Mesenchymal stem cell (in vitro differentiated cells and primary cell): ENCODE measurements around the gene ZNF480. TPM values are rescaled to one million over a fixed set of nuclear protein-coding genes. Genes with fewer than 3 reads are reported as not detected.
A peak's percentile ranks its signal among the peaks of the same experiment; 100 is the strongest.
"Not testable (repeated sequence)": the region's sequence is repeated elsewhere in the genome, so short reads cannot be mapped to it uniquely, and the experiment has no call there.

Source experiments
- DNase-seq: peaks from one replicate; pipeline ENCODE4 v3.0.0-alpha.2; 2013
- H2AFZ ChIP-seq: one replicate; pipeline ENCODE4 v1.6.1; 2013; ENCODE audit warnings: low read depth, mild to moderate bottlenecking, control low read depth, inconsistent platforms, low read length, moderate library complexity
- H2AK5ac ChIP-seq: 2 replicates; pipeline ENCODE4 v1.6.1; 2013; ENCODE audit warnings: low read length, moderate library complexity, mild to moderate bottlenecking, inconsistent platforms; ENCODE audit not compliant: severe bottlenecking
- H2BK120ac ChIP-seq: one replicate; pipeline ENCODE4 v1.6.1; 2013; ENCODE audit warnings: low read depth, mild to moderate bottlenecking, inconsistent platforms, low read length, moderate library complexity
- H2BK12ac ChIP-seq, 2 experiments: one replicate each; pipeline ENCODE4 v1.6.1; 2013; ENCODE audit warnings: inconsistent platforms in 2 of 2, low read length in 2 of 2, mild to moderate bottlenecking in 2 of 2, moderate library complexity in 2 of 2, control low read depth in 1 of 2
- H2BK15ac ChIP-seq: one replicate; pipeline ENCODE4 v1.6.1; 2013; ENCODE audit warnings: mild to moderate bottlenecking, low read depth, inconsistent platforms; ENCODE audit not compliant: poor library complexity, severe bottlenecking
- H2BK5ac ChIP-seq: 2 replicates; pipeline ENCODE4 v1.6.1; 2013; ENCODE audit warnings: low read depth, mild to moderate bottlenecking, low read length, control low read depth, inconsistent platforms; ENCODE audit not compliant: poor library complexity, severe bottlenecking
- H3K14ac ChIP-seq, 2 experiments: one replicate each; pipeline ENCODE4 v1.6.1; 2013; ENCODE audit warnings: inconsistent platforms in 2 of 2, low read length in 2 of 2, control low read depth in 1 of 2, mild to moderate bottlenecking in 1 of 2, moderate library complexity in 1 of 2
- H3K18ac ChIP-seq, 2 experiments: one replicate each; pipeline ENCODE4 v1.6.1; 2013; ENCODE audit warnings: inconsistent platforms in 2 of 2, low read length in 2 of 2, control low read depth in 1 of 2, low read depth in 1 of 2, mild to moderate bottlenecking in 1 of 2
- H3K23ac ChIP-seq, 2 experiments: one replicate each; pipeline ENCODE4 v1.6.1; 2013; ENCODE audit warnings: inconsistent platforms in 2 of 2, low read length in 2 of 2, mild to moderate bottlenecking in 2 of 2, moderate library complexity in 2 of 2, control low read depth in 1 of 2
- H3K27ac ChIP-seq: 2 replicates; pipeline ENCODE4 v1.5.1; 2013; ENCODE audit warnings: mild to moderate bottlenecking, moderate library complexity, low read length, control low read depth, inconsistent platforms; ENCODE audit not compliant: poor library complexity, severe bottlenecking
- H3K27me3 ChIP-seq, 2 experiments: 2 replicates each; pipeline versions ENCODE4 v1.6.1 to v1.7.0; 2013; ENCODE audit warnings: low read length in 2 of 2, mild to moderate bottlenecking in 2 of 2, moderate library complexity in 2 of 2, control low read depth in 1 of 2, inconsistent platforms in 1 of 2; ENCODE audit not compliant: control insufficient read depth in 1 of 2, insufficient read depth in 1 of 2
- H3K36me3 ChIP-seq, 2 experiments: 2 replicates each; pipeline versions ENCODE4 v1.6.1 to v1.7.0; 2013; ENCODE audit warnings: low read length in 2 of 2, control low read depth in 1 of 2, inconsistent platforms in 1 of 2, low read depth in 1 of 2, mild to moderate bottlenecking in 1 of 2; ENCODE audit not compliant: insufficient read depth in 2 of 2, control insufficient read depth in 1 of 2
- H3K4ac ChIP-seq, 2 experiments: one replicate each; pipeline ENCODE4 v1.6.1; 2013; ENCODE audit warnings: inconsistent platforms in 2 of 2, low read length in 2 of 2, mild to moderate bottlenecking in 2 of 2, moderate library complexity in 2 of 2, control low read depth in 1 of 2, low read depth in 1 of 2
- H3K4me1 ChIP-seq: 2 replicates; pipeline ENCODE4 v1.6.1; 2013; ENCODE audit warnings: low read depth, low read length, control low read depth; ENCODE audit not compliant: control insufficient read depth, insufficient read depth
- H3K4me2 ChIP-seq: 2 replicates; pipeline ENCODE4 v1.6.1; 2013; ENCODE audit warnings: low read length, mild to moderate bottlenecking, inconsistent platforms; ENCODE audit not compliant: poor library complexity, severe bottlenecking
- H3K4me3 ChIP-seq, 2 experiments: 2 replicates each; pipeline versions ENCODE4 v1.5.1 to v1.7.0; 2013; ENCODE audit warnings: low read length in 2 of 2, mild to moderate bottlenecking in 2 of 2, control low read depth in 1 of 2, low read depth in 1 of 2; ENCODE audit not compliant: insufficient read depth in 1 of 2
- H3K79me1 ChIP-seq: replicated peaks from 2 replicates; pipeline ENCODE4 v1.6.1; 2013; ENCODE audit warnings: mild to moderate bottlenecking, control low read depth, low read length, inconsistent platforms; ENCODE audit not compliant: poor library complexity, severe bottlenecking
- H3K9ac ChIP-seq: 2 replicates; pipeline ENCODE4 v1.7.0; 2013; ENCODE audit warnings: mild to moderate bottlenecking, low read length, moderate library complexity
- H3K9me3 ChIP-seq: 2 replicates; pipeline ENCODE4 v1.7.0; 2013; ENCODE audit warnings: mild to moderate bottlenecking, low read length; ENCODE audit not compliant: control insufficient read depth
- H4K8ac ChIP-seq: one replicate; pipeline ENCODE4 v1.6.1; 2013; ENCODE audit warnings: inconsistent platforms, mild to moderate bottlenecking, low read length, moderate library complexity
- H4K91ac ChIP-seq: one replicate; pipeline ENCODE4 v1.6.1; 2013; ENCODE audit warnings: mild to moderate bottlenecking, low read length, inconsistent platforms
- WGBS: methylation state at CpG from one replicate; pipeline ENCODE4 v1.1.7; 2013; ENCODE audit warnings: mixed read lengths; 5-methylcytosine and 5-hydroxymethylcytosine counted together
- polyA plus RNA-seq, 2 experiments: library from polyadenylated mRNA; stranded (reverse); fragments of 200-250 nt; gene quantifications; one replicate each; pipeline ENCODE4 v1.2.3, GENCODE V29; 2013

ZNF480 gene
- 6.8 TPM for polyA plus RNA-seq (2013, experiment 1 of 2)
- 7.3 TPM for polyA plus RNA-seq (2013, experiment 2 of 2)

GRCh38 chr19:52296773-52297600 lies at the start of gene ZNF480:
TSS of gene ZNF480 (plus strand) at chr19:52297169. CDS start at chr19:52300413, 3,244 bp downstream.
- Histone ChIP-seq H2BK120ac (peak within 1 kb of the TSS; percentile 79), H2BK12ac (no peak within 1 kb of the TSS), H3K23ac (no peak within 1 kb of the TSS), H3K4me1 (peaks cover 3% of the 10 kb centered on the region), H3K27ac (peak within 1 kb of the TSS; percentile 97), H3K18ac (peak within 1 kb of the TSS; percentile 92 to 94), H3K9me3 (peaks cover 29% of the 10 kb centered on the region), H3K9ac (peak within 1 kb of the TSS; percentile 100), H2AK5ac (peak within 1 kb of the TSS; percentile 45), H3K4me2 (peak within 1 kb of the TSS; percentile 85), H3K4me3 (peak within 1 kb of the TSS; percentile 87 to 97), H3K27me3 (no peaks in the 10 kb centered on the region), H3K79me1 (peaks cover 37% of the 10 kb centered on the region), H4K8ac (peak within 1 kb of the TSS; percentile 91), H2AFZ (peak within 1 kb of the TSS; percentile 20), H4K91ac (peak within 1 kb of the TSS; percentile 89), H3K36me3 (peaks cover 31 to 37% of the 10 kb centered on the region in 2 experiments), H3K14ac (peak within 1 kb of the TSS in 1 of 2 experiments; percentile 87), H3K4ac (peak within 1 kb of the TSS; percentile 93 to 94), H2BK15ac (no peak within 1 kb of the TSS), H2BK5ac (no peak within 1 kb of the TSS)
- 2% methylated on average over 53 of the region's 75 CpGs for WGBS
- peak; percentile 82 for DNase-seq

- H3K9me3 ChIP-seq, result peaks cover 2% of the 10 kb centered on the region
- no peak overlapping the region for H2AFZ ChIP-seq
- H3K23ac ChIP-seq, result no peak overlapping the region
- H2AK5ac ChIP-seq, result no peak overlapping the region
- H4K91ac ChIP-seq, result no peak overlapping the region
- no peak overlapping the region for H3K27ac ChIP-seq
- no peaks in the 10 kb centered on the region for H3K27me3 ChIP-seq
- H3K9ac ChIP-seq, result no peak overlapping the region
- H3K4ac ChIP-seq, result no peak overlapping the region
- H3K4me1 ChIP-seq, result no peaks in the 10 kb centered on the region
- H2BK12ac ChIP-seq, result no peak overlapping the region
- no peak overlapping the region for H2BK5ac ChIP-seq
- no peak overlapping the region for H2BK15ac ChIP-seq
- no peaks in the 10 kb centered on the region for H3K36me3 ChIP-seq
- 15% methylated on average over 6 of the region's 6 CpGs for WGBS
- H3K79me1 ChIP-seq, result no peaks in the 10 kb centered on the region
- H4K8ac ChIP-seq, result no peak overlapping the region
- H3K4me3 ChIP-seq, result no peak overlapping the region
- DNase-seq, result peak; percentile 36
- no peak overlapping the region for H3K14ac ChIP-seq
- no peak overlapping the region for H3K4me2 ChIP-seq
- H2BK120ac ChIP-seq, result no peak overlapping the region
- H3K18ac ChIP-seq, result no peak overlapping the region
Observed at GRCh38 chr19:52248241-52248640, 48.7 kb upstream of the ZNF480 start.

GRCh38 chr19:52258426-52258825 lies 38.5 kb upstream of the ZNF480 start:
- Histone ChIP-seq H3K23ac (no peak overlapping the region), H3K9me3 (no peaks in the 10 kb centered on the region), H3K9ac (no peak overlapping the region), H3K79me1 (no peaks in the 10 kb centered on the region), H3K27me3 (no peaks in the 10 kb centered on the region), H2BK12ac (no peak overlapping the region), H2BK5ac (no peak overlapping the region), H3K4ac (no peak overlapping the region), H2AFZ (no peak overlapping the region), H3K14ac (no peak overlapping the region), H3K4me2 (no peak overlapping the region), H4K8ac (no peak overlapping the region), H2AK5ac (no peak overlapping the region), H3K18ac (no peak overlapping the region), H3K36me3 (no peaks in the 10 kb centered on the region), H3K27ac (no peak overlapping the region), H3K4me3 (no peak overlapping the region), H4K91ac (no peak overlapping the region), H2BK120ac (no peak overlapping the region), H2BK15ac (no peak overlapping the region), H3K4me1 (no peaks in the 10 kb centered on the region)
- 90% methylated on average over 5 of the region's 5 CpGs for WGBS
- no peak for DNase-seq

GRCh38 chr19:52265556-52265955 lies 31.4 kb upstream of the ZNF480 start:
- H3K4ac ChIP-seq, H3K14ac ChIP-seq, H2BK120ac ChIP-seq, H3K4me1 ChIP-seq, H2BK15ac ChIP-seq, H3K18ac ChIP-seq, H3K9me3 ChIP-seq, DNase-seq, H3K27ac ChIP-seq, H2AFZ ChIP-seq, H2AK5ac ChIP-seq, H3K4me2 ChIP-seq, H3K23ac ChIP-seq, H3K79me1 ChIP-seq, H3K27me3 ChIP-seq, H3K9ac ChIP-seq, H3K4me3 ChIP-seq, H4K8ac ChIP-seq, H3K36me3 ChIP-seq, H2BK12ac ChIP-seq, H4K91ac ChIP-seq, H2BK5ac ChIP-seq: not testable (repeated sequence)
- 93% methylated on average over 3 of the region's 6 CpGs for WGBS
